LNCAP (cell line): ENCODE measurements around the gene STUM.

Experiments used
- TF ChIP-seq, protein P1 (sequence below): fragments of 450-650 bp; IDR thresholded peaks from 2 replicates; pipeline ENCODE4 v1.5.1; 2017; ENCODE audit warnings: mild to moderate bottlenecking

STUM gene

GRCh38 chr1:226568077-226568831 is 19.7 kb downstream of the STUM start:
- TF ChIP-seq, protein P1, sequence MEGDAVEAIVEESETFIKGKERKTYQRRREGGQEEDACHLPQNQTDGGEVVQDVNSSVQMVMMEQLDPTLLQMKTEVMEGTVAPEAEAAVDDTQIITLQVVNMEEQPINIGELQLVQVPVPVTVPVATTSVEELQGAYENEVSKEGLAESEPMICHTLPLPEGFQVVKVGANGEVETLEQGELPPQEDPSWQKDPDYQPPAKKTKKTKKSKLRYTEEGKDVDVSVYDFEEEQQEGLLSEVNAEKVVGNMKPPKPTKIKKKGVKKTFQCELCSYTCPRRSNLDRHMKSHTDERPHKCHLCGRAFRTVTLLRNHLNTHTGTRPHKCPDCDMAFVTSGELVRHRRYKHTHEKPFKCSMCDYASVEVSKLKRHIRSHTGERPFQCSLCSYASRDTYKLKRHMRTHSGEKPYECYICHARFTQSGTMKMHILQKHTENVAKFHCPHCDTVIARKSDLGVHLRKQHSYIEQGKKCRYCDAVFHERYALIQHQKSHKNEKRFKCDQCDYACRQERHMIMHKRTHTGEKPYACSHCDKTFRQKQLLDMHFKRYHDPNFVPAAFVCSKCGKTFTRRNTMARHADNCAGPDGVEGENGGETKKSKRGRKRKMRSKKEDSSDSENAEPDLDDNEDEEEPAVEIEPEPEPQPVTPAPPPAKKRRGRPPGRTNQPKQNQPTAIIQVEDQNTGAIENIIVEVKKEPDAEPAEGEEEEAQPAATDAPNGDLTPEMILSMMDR: peak; percentile 20; the same call in 1 of the 2 replicates

GRCh38 chr1:226568975-226569741 is 20.6 kb downstream of the STUM start:
- TF ChIP-seq, protein P1: no peak

DNA sequence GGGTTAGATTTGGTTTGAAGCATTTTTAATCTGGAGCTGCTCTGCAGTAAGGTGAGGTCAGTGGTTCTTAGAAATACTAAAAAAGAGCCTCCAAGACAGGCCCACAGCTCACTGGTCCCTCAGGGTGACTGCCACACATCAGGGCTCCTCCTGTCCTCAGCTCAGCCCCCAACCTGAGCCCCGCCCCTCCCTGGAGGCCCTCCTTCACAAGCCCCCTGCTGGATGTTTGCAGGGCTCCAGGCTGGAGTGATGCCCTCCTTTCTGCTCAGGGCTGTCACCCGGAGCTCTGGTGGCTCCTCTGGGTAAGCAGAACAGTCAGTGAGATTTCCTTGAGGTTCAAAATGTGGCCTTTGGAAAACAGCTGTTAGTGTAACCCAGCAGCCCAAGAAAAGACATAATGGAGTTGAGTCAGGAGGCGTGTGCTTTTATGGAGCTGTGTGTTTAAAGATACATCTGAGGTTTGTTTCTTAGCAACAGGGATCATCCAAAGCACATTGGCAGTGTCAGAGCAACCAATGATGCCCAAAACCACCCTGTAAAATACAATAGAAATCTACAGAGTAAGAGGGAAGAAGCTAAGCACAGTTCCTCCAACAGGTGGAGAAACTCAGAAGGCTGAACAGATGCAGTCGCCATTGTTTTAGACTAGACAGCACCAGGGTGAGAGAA is 21.4 kb downstream of the STUM start:
- TF ChIP-seq, protein P1: no peak

GRCh38 chr1:226571893-226572292 is 23.3 kb downstream of the STUM start:
- TF ChIP-seq, protein P1: no peak

GRCh38 chr1:226572325-226572726 is 23.8 kb downstream of the STUM start:
- TF ChIP-seq, protein P1: no peak

- TF ChIP-seq, protein P1: no peak
These were observed 25.5 kb downstream of the STUM start for GRCh38 chr1:226574044-226574443.

- TF ChIP-seq, protein P1: no peak
These were observed 26.2 kb downstream of the STUM start for GRCh38 chr1:226574591-226575435.
